Small intestine (tissue), 7 donors: Measurements from ENCODE around the gene ZNF385A. TPM values are rescaled to one million over a fixed set of nuclear protein-coding genes. Genes with fewer than 3 reads are reported as not detected.
A peak's percentile ranks its signal among the peaks of the same experiment; 100 is the strongest.

Source experiments
- DNase-seq, 2 donors: peaks; one replicate each; pipeline versions ENCODE4 v3.0.0 to v3.0.0-alpha.2; 2013
- FAIRE-seq: peaks from 2 replicates; lab custom pipeline; 2012; peaks lifted over from hg19 to GRCh38; lab: Jason Lieb, UNC
- H3K27ac ChIP-seq, 3 donors: one replicate each; pipeline ENCODE4 v1.5.1; 2013; ENCODE audit warnings: low read length in 2 of 3, mild to moderate bottlenecking in 2 of 3, control low read depth in 1 of 3, inconsistent platforms in 1 of 3, low read depth in 1 of 3, moderate library complexity in 1 of 3
- H3K27me3 ChIP-seq, 3 donors: one replicate each; pipeline ENCODE4 v1.6.1; 2013; ENCODE audit warnings: low read length in 3 of 3, inconsistent platforms in 1 of 3; ENCODE audit not compliant: control insufficient read depth in 3 of 3, insufficient read depth in 3 of 3
- H3K36me3 ChIP-seq, 3 donors: one replicate each; pipeline ENCODE4 v1.6.1; 2013; ENCODE audit warnings: low read length in 3 of 3, inconsistent platforms in 1 of 3, low read depth in 1 of 3, mild to moderate bottlenecking in 1 of 3, moderate library complexity in 1 of 3; ENCODE audit not compliant: control insufficient read depth in 3 of 3, insufficient read depth in 2 of 3
- H3K4me1 ChIP-seq, 3 donors: one replicate each; pipeline ENCODE4 v1.6.1; 2013; ENCODE audit warnings: low read length in 2 of 3, inconsistent platforms in 1 of 3, low read depth in 1 of 3, mild to moderate bottlenecking in 1 of 3, moderate library complexity in 1 of 3; ENCODE audit not compliant: control insufficient read depth in 3 of 3, insufficient read depth in 2 of 3
- H3K4me3 ChIP-seq, 3 donors: one replicate each; pipeline ENCODE4 v1.5.1; 2013; ENCODE audit warnings: low read length in 3 of 3, control low read depth in 1 of 3, inconsistent platforms in 1 of 3, low read depth in 1 of 3, mild to moderate bottlenecking in 1 of 3, moderate library complexity in 1 of 3
- H3K9me3 ChIP-seq, 2 donors: one replicate each; pipeline ENCODE4 v1.6.1; 2013; ENCODE audit warnings: low read depth in 1 of 2, low read length in 1 of 2; ENCODE audit not compliant: control insufficient read depth in 2 of 2, insufficient read depth in 1 of 2
- WGBS, 3 donors: extraction: QIAGEN DNeasy Blood & Tissue Kit; methylation state at CpG; one replicate each; pipeline ENCODE4 v1.1.7; 2013; 5-methylcytosine and 5-hydroxymethylcytosine counted together
- polyA plus RNA-seq, 4 donors: library from polyadenylated mRNA; stranded (reverse) in 3 of 4; unstranded in 1 of 4; fragments of 200-250 nt in 3 of 4; fragments of 120-200 nt in 1 of 4; gene quantifications; one replicate each; pipeline versions ENCODE4 v1.2.1 to v1.2.3, GENCODE V29; 2013
- donor health status: healthy with polysubstance abuse.
- donor health status: control.
- donor health status: control.
- donor health status: Bipolar disorder and iron deficiency.
- donor health status: healthy.

Gene ZNF385A
- polyA plus RNA-seq, 4 donors, result 0.45 to 9.7 (median 5.9) TPM

- DNase-seq (no peak), FAIRE-seq (no peak)
- H3K36me3 ChIP-seq, result peaks cover 0 to 18% (median 9%) of the 10 kb centered on the region in 3 donors
- peak overlapping the region in 1 of 3 donors; percentile 45 for H3K27ac ChIP-seq
- WGBS, 3 donors, result 48 to 61% (median 48%) methylated on average over 9 to 10 of the region's 10 CpGs
- peaks cover 0 to 5% (median 0%) of the 10 kb centered on the region in 3 donors for H3K4me1 ChIP-seq
- H3K9me3 ChIP-seq, result no peaks in the 10 kb centered on the region
- no peak overlapping the region for H3K4me3 ChIP-seq
- peaks cover 0 to 9% (median 0%) of the 10 kb centered on the region in 3 donors for H3K27me3 ChIP-seq
Observed at GRCh38 chr12:54411391-54412241, 27.1 kb upstream of the ZNF385A start.

- no peak for DNase-seq
Observed at GRCh38 chr12:54409267-54409666, 24.7 kb upstream of the ZNF385A start.

DNA sequence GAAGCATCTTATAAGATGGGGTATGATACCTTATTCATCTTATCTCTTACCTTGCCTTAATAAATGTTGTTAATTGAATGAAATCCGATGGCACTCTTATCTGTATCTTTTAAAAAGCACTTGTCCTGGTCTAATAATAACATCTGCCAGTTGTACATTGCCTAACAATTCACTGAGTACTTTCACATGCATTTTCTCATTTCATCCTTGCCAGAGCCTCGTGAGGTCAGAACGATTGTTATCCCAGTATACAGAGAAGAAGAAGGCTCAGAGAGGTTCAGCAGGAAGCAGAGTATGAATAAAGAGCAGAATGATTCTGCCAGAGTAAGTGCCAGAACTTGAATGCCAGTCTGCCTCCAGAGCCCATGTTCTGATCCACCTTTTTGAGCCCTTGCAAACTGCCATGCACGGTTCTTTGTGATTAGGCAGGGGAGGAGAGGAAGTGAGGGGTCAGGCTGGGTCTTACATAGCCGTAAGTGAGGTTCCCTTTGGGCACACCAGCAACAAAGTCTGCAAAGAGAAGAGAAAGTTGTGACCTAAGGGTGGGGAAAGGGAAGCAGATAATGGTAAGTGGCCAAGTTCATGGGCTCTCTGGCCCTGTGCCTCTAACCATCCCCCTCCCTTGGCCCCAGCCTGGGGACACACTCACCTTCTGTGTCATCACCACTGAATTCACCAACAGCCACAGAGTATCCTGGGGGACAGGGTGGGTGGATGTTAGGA, 22.8 kb upstream of the ZNF385A start:
- 55 to 60% (median 59%) methylated on average over 5 of the region's 5 CpGs for WGBS, 3 donors
- peaks cover 0 to 8% (median 0%) of the 10 kb centered on the region in 3 donors for H3K27me3 ChIP-seq
- no peaks in the 10 kb centered on the region for H3K9me3 ChIP-seq
- FAIRE-seq (no peak), DNase-seq (no peak)
- no peak overlapping the region for H3K27ac ChIP-seq
- H3K36me3 ChIP-seq, result peaks cover 0 to 40% (median 19%) of the 10 kb centered on the region in 3 donors
- no peak overlapping the region for H3K4me3 ChIP-seq
- peaks cover 0 to 5% (median 0%) of the 10 kb centered on the region in 3 donors for H3K4me1 ChIP-seq

More at GRCh38 chr12:54409267-54409666, 24.7 kb upstream of the ZNF385A start:
- Histone ChIP-seq H3K27ac (no peak overlapping the region), H3K36me3 (peaks cover 0 to 27% (median 15%) of the 10 kb centered on the region in 3 donors), H3K4me1 (peaks cover 0 to 5% (median 0%) of the 10 kb centered on the region in 3 donors), H3K4me3 (no peak overlapping the region), H3K9me3 (no peaks in the 10 kb centered on the region), H3K27me3 (peaks cover 0 to 8% (median 0%) of the 10 kb centered on the region in 3 donors)
- no peak for FAIRE-seq
- WGBS, 3 donors, result 88 to 90% (median 90%) methylated on average over 8 of the region's 8 CpGs

DNA sequence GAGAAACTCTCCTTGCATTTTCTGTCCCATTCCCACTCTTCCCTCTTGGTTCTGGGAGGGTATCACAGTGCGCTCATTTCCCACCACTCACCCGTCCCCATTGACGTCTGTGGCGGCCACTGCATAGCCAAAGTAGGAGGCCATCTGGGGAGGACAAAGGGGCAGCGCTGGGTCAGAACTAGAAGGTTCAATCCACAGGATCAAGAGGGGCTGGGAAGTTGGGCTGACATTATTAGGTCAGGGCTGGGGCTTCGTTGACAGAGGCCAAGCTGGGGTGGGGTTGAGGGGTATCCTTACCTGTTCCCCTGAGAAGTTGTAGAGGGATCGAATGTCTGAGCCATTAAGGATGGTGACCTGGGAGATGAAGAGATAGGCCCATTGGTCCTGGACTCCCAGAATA, 21.0 kb upstream of the ZNF385A start:
- FAIRE-seq, result no peak
- no peak overlapping the region for H3K4me3 ChIP-seq
- no peaks in the 10 kb centered on the region for H3K4me1 ChIP-seq
- peaks cover 0 to 8% (median 0%) of the 10 kb centered on the region in 3 donors for H3K27me3 ChIP-seq
- no peaks in the 10 kb centered on the region for H3K9me3 ChIP-seq
- H3K36me3 ChIP-seq, result peaks cover 0 to 53% (median 19%) of the 10 kb centered on the region in 3 donors
- no peak overlapping the region for H3K27ac ChIP-seq
- DNase-seq, result no peak
- WGBS, 3 donors, result 87 to 92% (median 91%) methylated on average over 7 of the region's 7 CpGs

- Histone ChIP-seq H3K4me1 (no peaks in the 10 kb centered on the region), H3K36me3 (peaks cover 0 to 54% (median 18%) of the 10 kb centered on the region in 3 donors), H3K27ac (no peak overlapping the region), H3K9me3 (no peaks in the 10 kb centered on the region), H3K4me3 (no peak overlapping the region), H3K27me3 (peaks cover 0 to 8% (median 0%) of the 10 kb centered on the region in 3 donors)
- no peak for DNase-seq
- no peak for FAIRE-seq
- 82 to 90% (median 84%) methylated on average over 10 of the region's 10 CpGs for WGBS, 3 donors
Observed at GRCh38 chr12:54405106-54405505, 20.6 kb upstream of the ZNF385A start.

GRCh38 chr12:54404061-54405004, 19.8 kb upstream of the ZNF385A start:
- WGBS, 3 donors, result 54 to 62% (median 54%) methylated on average over 11 of the region's 11 CpGs
- Histone ChIP-seq H3K9me3 (no peaks in the 10 kb centered on the region), H3K4me1 (no peaks in the 10 kb centered on the region), H3K27me3 (peaks cover 0 to 7% (median 0%) of the 10 kb centered on the region in 3 donors), H3K27ac (no peak overlapping the region), H3K4me3 (no peak overlapping the region), H3K36me3 (peaks cover 0 to 56% (median 17%) of the 10 kb centered on the region in 3 donors)
- FAIRE-seq (no peak), DNase-seq (peak; percentile 25 to 54)

- no peaks in the 10 kb centered on the region for H3K9me3 ChIP-seq
- no peak for FAIRE-seq
- no peak overlapping the region for H3K27ac ChIP-seq
- no peak overlapping the region for H3K4me3 ChIP-seq
- 89 to 94% (median 93%) methylated on average over 2 of the region's 2 CpGs for WGBS, 3 donors
- peaks cover 0 to 52% (median 9%) of the 10 kb centered on the region in 3 donors for H3K36me3 ChIP-seq
- H3K4me1 ChIP-seq, result no peaks in the 10 kb centered on the region
- H3K27me3 ChIP-seq, result peaks cover 0 to 5% (median 0%) of the 10 kb centered on the region in 3 donors
- no peak for DNase-seq
Observed at GRCh38 chr12:54401119-54401518, 16.6 kb upstream of the ZNF385A start.
